Glutamatergic neuron (in vitro differentiated cells): ENCODE measurements around the gene CTSD. TPM values are rescaled to one million over a fixed set of nuclear protein-coding genes. Genes with fewer than 3 reads are reported as not detected.
A peak's percentile ranks its signal among the peaks of the same experiment; 100 is the strongest.

ENCODE experiments used
- DNase-seq: peaks from one replicate; pipeline ENCODE4 v3.0.0; 2022
- H3K27ac Mint-ChIP-seq: one replicate; pipeline ENCODE4 v1.8.0; 2020; ENCODE audit warnings: mild to moderate bottlenecking, mixed read lengths, inconsistent platforms; ENCODE audit not compliant: unreplicated experiment
- H3K27me3 Mint-ChIP-seq: one replicate; pipeline ENCODE4 v1.8.0; 2020; ENCODE audit warnings: mild to moderate bottlenecking, moderate library complexity, mixed read lengths, inconsistent platforms; ENCODE audit not compliant: unreplicated experiment
- H3K36me3 Mint-ChIP-seq: one replicate; pipeline ENCODE4 v1.8.0; 2020; ENCODE audit warnings: mild to moderate bottlenecking, mixed read lengths, inconsistent platforms; ENCODE audit not compliant: unreplicated experiment
- H3K4me1 Mint-ChIP-seq: one replicate; pipeline ENCODE4 v1.8.0; 2020; ENCODE audit warnings: mild to moderate bottlenecking, low read depth, mixed read lengths, inconsistent platforms; ENCODE audit not compliant: unreplicated experiment
- H3K4me3 Mint-ChIP-seq: one replicate; pipeline ENCODE4 v1.8.0; 2020; ENCODE audit warnings: mild to moderate bottlenecking, mixed read lengths, inconsistent platforms; ENCODE audit not compliant: unreplicated experiment
- H3K9me3 Mint-ChIP-seq: one replicate; pipeline ENCODE4 v1.8.0; 2020; ENCODE audit warnings: mild to moderate bottlenecking, moderate library complexity, mixed read lengths, inconsistent platforms; ENCODE audit not compliant: unreplicated experiment
- CTCF ChIP-seq: fragments of 200-600 bp; sonication (generic); IDR thresholded peaks from one replicate; pipeline ENCODE4 v1.5.0; 2021; ENCODE audit not compliant: partially characterized antibody, unreplicated experiment
- total RNA-seq: library from RNA; stranded (reverse); fragmentation: NEBNext Ultra II Directional; extraction: Animal tissue kit (Norgen Biotek cat#: 25700); gene quantifications from one replicate; pipeline ENCODE4 v1.2.1, GENCODE V29; 2021; ENCODE audit not compliant: unreplicated experiment

CTSD gene
- total RNA-seq, 1 donor from 2014 or later = 159 TPM

- no peaks in the 10 kb centered on the region for H3K4me1 Mint-ChIP-seq
- H3K4me3 Mint-ChIP-seq = no peak overlapping the region
- peak; percentile 14 for DNase-seq
- H3K9me3 Mint-ChIP-seq = no peaks in the 10 kb centered on the region
- no peak for TF ChIP-seq CTCF
- no peaks in the 10 kb centered on the region for H3K36me3 Mint-ChIP-seq
- H3K27ac Mint-ChIP-seq = no peak overlapping the region
- H3K27me3 Mint-ChIP-seq = peaks cover 2% of the 10 kb centered on the region
These were observed 5.7 kb downstream of the CTSD start for GRCh38 chr11:1757861-1758610.

- DNase-seq = peak; percentile 24
- peaks cover 3% of the 10 kb centered on the region for H3K27me3 Mint-ChIP-seq
- H3K4me1 Mint-ChIP-seq = no peaks in the 10 kb centered on the region
- no peak for TF ChIP-seq CTCF
- H3K27ac Mint-ChIP-seq = no peak overlapping the region
- H3K4me3 Mint-ChIP-seq = no peak overlapping the region
- H3K36me3 Mint-ChIP-seq = no peaks in the 10 kb centered on the region
- no peaks in the 10 kb centered on the region for H3K9me3 Mint-ChIP-seq
These were observed 6.6 kb downstream of the CTSD start for GRCh38 chr11:1756791-1757771.

- Mint-ChIP-seq H3K27me3 (peaks cover 3% of the 10 kb centered on the region), H3K36me3 (no peaks in the 10 kb centered on the region), H3K9me3 (no peaks in the 10 kb centered on the region), H3K4me3 (no peak overlapping the region), H3K27ac (no peak overlapping the region), H3K4me1 (no peaks in the 10 kb centered on the region)
- DNase-seq = peak; percentile 14
- no peak for TF ChIP-seq CTCF
These were observed 7.8 kb downstream of the CTSD start for GRCh38 chr11:1755692-1756561.

- H3K9me3 Mint-ChIP-seq = no peaks in the 10 kb centered on the region
- H3K4me1 Mint-ChIP-seq = peaks cover under 1% of the 10 kb centered on the region
- H3K36me3 Mint-ChIP-seq = no peaks in the 10 kb centered on the region
- no peak overlapping the region for H3K27ac Mint-ChIP-seq
- no peak for DNase-seq
- H3K27me3 Mint-ChIP-seq = peaks cover 5% of the 10 kb centered on the region
- TF ChIP-seq CTCF = no peak
- H3K4me3 Mint-ChIP-seq = no peak overlapping the region
These were observed 8.4 kb downstream of the CTSD start for GRCh38 chr11:1755344-1755691.
